ENCODE results near the gene LEP.

DNA sequence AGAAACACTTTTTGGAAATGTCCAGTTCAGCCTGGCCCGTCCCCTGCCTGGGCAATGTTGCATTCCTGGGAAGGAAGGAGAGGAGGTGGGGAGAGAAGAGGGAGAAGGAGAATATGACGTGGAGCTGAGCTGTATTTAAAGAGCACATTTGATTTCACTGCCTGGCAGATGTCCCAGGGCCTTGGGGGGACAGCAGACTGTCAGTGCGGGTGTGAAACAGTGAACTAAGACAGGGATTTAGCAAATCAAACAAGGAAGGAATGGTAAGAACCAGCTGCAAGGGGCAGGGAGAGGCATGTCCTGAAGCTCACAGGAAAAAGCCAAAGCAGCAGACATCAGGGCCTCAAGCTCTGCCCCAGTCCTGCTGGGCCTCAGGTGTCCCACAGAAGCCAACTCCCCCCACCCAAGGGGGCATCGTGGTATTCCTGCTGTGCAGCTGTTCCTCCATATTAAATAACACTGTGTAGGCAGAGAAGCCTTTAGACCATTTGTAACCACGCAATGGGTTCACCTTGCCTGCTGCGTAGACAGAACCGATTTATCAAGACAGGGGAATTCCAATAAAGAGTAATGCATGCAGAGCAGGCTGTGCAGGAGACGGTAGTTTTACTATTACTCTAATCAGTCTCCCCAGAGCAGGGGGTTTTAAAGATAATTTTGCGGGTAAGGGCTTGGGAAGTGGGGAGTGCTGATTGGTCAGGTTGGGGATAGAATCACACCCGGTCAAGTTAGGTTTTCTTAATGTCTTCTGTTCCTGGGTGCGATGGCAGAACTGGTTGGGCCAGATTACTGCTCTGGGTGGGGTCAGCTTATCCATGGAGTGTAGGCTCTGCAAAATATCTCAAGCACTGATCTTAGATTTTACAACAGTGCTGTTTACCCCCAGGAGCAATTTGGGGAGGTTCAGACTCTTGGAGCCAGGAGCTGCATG, 18.3 kb downstream of the LEP start:
- TF ChIP-seq CTCF (IDR thresholded peaks at IDR 0.05) (no peak), EZH2 (IDR thresholded peaks at IDR 0.05; ENCODE audit: borderline replicate concordance, insufficient read depth, low read depth, low read length, poor library complexity, severe bottlenecking) (no peak)

Data from B cell (primary cell).